GM18499 (cell line): ENCODE measurements around the gene SMIM13.
"Not testable (repeated sequence)": the region's sequence is repeated elsewhere in the genome, so short reads cannot be mapped to it uniquely, and the experiment has no call there.

Source experiments
- ATAC-seq: cut with Tn5 transposase; IDR thresholded peaks from one replicate; pipeline ENCODE4 v1.9.1; 2021; ENCODE audit warnings: moderate number of reproducible peaks; ENCODE audit not compliant: insufficient read depth, unreplicated experiment

SMIM13 gene

DNA sequence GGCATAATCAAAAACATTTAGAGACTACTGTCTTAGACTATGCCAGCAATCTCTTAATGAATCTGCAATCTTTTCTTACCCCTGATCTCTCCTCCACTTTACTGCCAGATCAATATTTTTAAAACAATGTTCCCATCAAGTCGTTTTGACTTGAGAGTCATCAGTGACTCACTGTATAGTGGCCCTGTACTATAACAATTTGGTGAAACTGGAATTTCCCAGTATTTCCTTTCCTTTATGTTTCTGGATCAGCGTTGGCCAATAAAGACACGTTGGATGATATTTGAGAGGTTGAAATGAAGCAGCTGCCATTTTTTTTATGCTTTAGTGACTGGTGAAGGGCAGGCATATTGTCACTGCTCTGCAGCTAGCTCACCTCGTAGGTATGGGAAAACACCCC, 10.1 kb upstream of the SMIM13 start:
- no peak for ATAC-seq

- ATAC-seq, result no peak
Observed at GRCh38 chr6:11083956-11084355, 9.7 kb upstream of the SMIM13 start.

DNA sequence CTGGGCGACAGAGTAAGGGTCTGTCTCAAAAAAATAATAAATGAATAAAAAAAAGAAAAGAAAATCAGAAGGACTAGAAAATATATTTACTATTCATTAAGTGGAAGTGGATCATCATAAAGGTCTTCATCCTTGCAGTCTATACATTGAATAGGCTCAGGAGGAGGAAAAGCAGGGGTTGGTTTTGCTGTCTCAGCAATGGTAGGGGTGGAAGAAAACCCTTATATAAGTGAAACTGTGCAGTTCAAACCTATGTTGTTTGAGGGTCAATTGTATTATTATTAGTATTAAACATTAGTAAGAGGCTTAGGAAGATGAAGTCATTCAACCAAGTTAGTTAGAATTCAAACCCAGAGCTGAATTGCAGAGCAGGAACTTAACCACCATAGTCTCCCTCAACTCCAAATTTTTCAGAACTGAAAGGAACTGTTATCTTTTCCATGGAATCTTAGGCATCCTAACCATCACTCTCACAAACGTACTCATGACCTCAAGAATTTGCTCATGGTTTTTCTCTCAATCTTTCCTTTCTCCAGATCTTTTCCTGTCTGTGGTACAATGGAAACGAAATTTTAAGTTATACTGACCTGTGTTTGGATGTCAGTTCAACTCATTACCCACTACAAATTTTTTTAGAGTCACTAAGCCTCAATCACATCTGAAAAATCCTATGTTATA, 7.7 kb upstream of the SMIM13 start:
- no peak for ATAC-seq

DNA sequence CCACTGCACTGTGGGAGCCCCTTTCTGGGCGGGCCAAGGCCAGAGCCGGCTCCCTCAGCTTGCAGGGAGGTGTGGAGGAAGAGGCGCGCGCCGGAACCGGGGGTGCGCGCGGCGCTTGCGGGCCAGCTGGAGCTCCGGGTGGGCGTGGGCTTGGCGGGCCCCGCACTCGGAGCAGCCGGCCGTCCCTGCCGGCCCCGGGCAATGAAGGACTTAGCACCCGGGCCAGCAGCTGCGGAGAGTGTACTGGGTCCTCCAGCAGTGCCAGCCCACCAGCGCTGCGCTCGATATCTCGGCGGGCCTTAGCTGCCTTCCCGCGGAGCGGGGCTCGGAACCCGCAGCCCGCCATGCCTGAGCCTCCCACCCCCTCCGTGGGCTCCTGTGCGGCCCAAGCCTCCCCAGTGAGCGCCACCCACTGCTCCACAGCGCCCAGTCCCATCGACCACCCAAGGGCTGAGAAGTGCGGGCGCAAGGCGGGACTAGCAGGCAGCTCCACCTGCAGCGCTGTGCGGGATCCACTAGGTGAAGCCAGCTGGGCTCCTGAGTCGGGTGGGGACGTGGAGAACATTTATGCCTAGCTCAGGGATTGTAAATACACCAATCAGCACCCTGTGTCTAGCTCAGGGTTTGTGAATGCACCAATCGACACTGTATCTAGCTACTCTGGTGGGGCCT, 6.4 kb upstream of the SMIM13 start:
- not testable (repeated sequence) for ATAC-seq

GRCh38 chr6:11089695-11090094, 3.9 kb upstream of the SMIM13 start:
- no peak for ATAC-seq

- ATAC-seq, result not testable (repeated sequence)
Observed at GRCh38 chr6:11091141-11091540, 2.5 kb upstream of the SMIM13 start.

DNA sequence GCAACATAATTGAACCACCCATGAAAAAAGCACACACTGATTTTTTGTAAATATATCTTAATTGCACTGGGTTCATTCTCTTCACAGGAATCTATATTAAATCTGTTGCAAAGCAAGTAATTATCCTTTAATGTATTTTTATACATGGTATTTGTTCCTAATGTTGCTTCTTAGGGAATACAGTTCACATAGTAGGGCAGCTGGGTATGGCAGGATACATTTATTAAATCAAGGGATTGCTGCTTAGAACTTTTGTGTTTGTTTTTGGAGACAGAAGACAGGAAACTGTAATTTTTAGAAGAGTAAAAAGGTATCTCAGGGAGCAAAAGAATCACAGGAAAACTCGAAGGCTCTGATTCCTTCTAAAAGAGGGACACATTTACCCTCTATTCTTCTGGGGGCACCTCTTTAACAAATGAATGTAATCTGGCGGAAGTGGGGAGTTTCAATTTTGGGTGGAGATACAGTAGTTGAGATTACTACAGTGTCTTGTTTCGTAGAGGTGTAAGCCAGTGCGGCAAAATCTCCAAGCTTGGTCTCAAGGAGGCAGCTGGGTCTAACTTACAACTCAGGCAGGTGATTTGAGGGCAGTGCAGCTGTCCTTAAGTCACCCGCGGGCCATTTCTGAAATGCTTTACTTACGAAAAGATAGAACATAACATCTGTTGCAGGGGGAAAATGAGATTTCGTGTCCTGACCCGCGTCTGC, 812 bp upstream of the SMIM13 start:
- ATAC-seq, result peak; percentile 24

DNA sequence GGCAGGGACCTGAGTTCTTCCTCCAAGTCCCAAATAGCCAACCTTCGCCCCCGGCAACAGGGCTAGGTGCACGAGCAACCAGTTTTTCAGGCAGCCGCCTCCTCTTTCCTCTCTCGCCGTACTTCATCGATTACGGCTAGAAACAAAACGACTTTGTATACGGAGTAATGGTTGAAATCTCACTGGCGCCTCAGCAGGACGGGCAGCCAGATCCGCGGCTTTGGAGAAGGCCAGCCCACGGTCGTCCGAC, 333 bp upstream of the SMIM13 start:
- ATAC-seq, result peak; percentile 7

- ATAC-seq, result peak; percentile 17
Observed at GRCh38 chr6:11094411-11094851, 797 bp downstream of the SMIM13 start.

DNA sequence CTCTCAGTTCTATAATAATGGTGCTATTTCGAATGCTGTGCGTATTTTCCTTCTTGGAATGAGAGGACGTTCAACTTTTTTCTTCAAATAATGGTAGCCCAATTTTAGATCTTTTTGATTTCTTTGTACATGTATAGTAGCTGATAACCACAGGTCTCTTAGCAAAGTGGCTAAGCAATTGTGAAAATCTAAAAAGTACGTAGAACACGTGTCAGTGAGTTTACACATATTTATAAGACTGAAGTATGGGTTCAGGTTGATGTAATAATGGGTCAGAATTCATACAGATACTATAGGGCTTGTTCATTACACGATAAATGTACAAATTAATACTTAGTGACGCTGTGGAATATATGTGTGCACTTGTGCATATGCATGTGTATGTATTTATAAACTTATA, 1.3 kb downstream of the SMIM13 start:
- no peak for ATAC-seq

DNA sequence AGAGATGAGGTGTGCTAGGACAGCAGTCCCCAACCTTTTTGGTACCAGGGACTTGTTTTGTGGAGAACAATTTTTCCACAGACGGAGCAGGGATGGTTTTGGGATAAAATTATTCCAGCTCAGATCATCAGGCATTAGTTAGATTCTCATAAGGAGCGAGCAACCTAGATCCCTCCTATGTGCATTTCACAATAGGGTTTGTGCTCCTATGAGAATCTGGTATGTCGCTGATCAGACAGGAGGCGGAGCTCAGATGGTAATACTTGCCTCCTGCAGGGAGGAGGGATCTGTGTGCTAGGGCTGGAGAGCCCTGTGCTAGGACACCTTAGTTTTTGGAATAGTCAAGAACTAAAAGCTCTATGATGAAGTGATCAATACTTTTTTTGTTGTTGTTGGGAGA, 2.5 kb downstream of the SMIM13 start:
- ATAC-seq, result no peak

DNA sequence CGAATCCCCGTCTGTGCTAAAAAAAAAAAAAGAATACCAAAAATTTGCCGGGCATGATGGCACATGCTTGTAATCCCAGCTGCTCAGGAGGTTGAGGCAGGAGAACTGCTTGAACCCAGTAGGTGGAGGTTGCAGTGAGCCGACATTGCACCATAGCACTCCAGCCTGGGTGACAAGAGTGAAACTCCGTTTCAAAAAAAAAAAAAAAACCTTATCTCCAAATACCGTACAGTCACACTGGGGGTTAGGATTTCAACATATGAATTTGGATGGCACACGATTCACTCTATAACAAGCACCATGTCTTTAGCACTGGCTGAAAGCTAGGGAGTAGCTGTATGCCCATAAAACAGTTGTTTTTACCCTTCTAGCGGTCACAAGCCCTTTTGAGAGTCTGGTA, 3.8 kb downstream of the SMIM13 start:
- no peak for ATAC-seq

- ATAC-seq, result no peak
Observed at GRCh38 chr6:11098004-11098403, 4.4 kb downstream of the SMIM13 start.

- no peak for ATAC-seq
Observed at GRCh38 chr6:11101417-11101816, 7.8 kb downstream of the SMIM13 start.

- ATAC-seq, result no peak
Observed at GRCh38 chr6:11103065-11103464, 9.4 kb downstream of the SMIM13 start.

- no peak for ATAC-seq
Observed at GRCh38 chr6:11108726-11109125, 15.1 kb downstream of the SMIM13 start.

DNA sequence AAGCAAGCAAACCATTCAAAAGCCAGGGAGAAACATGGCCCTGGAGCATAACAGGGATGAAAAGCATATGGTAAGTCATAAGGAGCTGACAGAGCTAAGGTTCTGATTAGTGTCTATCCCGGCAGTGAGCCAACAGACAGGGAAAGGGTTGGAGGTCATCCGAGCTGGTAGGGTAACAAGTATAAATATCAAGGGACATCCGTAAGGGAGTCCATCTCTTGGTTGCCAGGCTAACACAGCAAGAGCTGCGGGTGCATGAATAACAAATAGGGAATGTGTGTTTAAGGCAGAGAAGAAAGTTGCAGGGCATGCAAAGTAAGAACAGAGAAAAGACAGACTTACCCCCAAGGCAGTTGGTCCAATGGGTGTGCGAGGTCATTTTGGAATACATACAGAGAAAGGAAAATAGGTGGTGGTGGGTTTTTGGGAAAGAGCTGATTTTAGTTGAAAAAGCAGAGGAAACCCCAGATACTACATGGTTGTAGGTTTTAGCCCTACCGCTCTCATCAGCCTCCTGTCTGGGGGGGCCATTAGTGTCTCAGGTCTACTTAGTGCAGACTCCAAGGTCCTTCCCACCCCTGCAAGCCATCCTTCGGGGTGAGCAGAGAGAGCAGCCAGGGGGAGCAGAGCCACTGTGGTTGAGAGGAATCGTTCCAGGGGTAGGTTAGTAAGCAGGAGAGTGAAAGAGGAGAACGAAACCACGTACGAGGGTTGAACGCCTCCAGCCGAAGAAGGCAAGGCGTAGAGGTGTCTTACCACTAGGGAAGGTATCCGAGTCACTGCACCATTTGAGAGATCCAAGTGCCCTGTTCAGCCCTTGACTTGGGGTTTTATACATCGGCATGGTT, 17.5 kb downstream of the SMIM13 start, which contains the start of gene ERVFRD-1:
TSS of gene ERVFRD-1 (minus strand) at position 805 of the 848 bp plus-strand sequence. CDS start 6,415 bp downstream, outside the sequence.
- no peak for ATAC-seq

- ATAC-seq, result no peak
Observed at GRCh38 chr6:11111769-11112437, 18.3 kb downstream of the SMIM13 start.

DNA sequence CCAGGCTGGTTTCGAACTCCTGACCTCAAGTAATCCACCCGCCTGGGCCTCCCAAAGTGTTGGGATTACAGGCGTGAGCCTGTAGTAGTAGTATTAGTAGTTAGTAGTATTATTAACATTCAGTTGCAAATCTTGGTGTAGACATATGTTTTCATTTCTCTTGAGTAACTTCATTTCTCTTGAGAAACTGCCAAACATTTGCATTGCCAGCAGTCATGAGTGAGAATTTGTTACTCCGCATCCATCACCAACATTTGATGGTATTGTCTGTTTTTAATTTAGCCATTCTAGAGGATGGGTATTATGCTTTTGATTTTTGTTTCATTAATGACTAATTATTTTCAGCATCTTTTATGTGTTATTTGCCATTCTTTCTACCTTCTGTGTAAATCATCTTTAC, 19.4 kb downstream of the SMIM13 start:
- no peak for ATAC-seq
